Retinal pigment epithelial cell (primary cell): Measurements from ENCODE around the gene CELF2.

Source experiments
- DNase-seq: peaks from one replicate; pipeline ENCODE4 v3.0.0-alpha.2; 2010; ENCODE audit warnings: low read depth
- H3K4me3 ChIP-seq: 2 replicates; pipeline ENCODE4 v1.5.1; 2011; ENCODE audit warnings: mild to moderate bottlenecking, low read length, control low read depth, moderate library complexity
- TF ChIP-seq, protein P1 (sequence below): conservative IDR thresholded peaks from 2 replicates; pipeline ENCODE4 v1.5.1; 2011; ENCODE audit warnings: low read depth, low read length, control low read depth, inconsistent platforms

Gene CELF2

DNA sequence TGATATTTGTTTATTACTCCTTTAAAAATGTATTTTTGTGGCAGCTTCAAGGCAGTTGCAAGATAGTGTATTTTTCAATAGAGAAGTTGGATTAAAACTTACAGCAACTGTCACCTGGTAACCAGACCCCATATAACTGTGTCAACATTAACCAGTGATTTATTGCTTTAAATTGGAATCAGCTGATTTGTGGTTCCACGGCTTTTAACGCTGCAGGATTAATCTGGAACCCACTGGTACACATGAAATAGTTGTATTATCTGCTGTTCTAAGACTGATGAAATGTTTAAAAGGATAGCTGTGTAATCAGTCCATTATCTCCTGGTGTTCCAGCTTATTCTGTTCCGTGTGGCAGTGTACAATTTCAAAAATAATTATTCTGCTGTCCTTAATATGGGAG is 180.2 kb downstream of the CELF2 start:
- no peak for DNase-seq
- TF ChIP-seq, protein P1, sequence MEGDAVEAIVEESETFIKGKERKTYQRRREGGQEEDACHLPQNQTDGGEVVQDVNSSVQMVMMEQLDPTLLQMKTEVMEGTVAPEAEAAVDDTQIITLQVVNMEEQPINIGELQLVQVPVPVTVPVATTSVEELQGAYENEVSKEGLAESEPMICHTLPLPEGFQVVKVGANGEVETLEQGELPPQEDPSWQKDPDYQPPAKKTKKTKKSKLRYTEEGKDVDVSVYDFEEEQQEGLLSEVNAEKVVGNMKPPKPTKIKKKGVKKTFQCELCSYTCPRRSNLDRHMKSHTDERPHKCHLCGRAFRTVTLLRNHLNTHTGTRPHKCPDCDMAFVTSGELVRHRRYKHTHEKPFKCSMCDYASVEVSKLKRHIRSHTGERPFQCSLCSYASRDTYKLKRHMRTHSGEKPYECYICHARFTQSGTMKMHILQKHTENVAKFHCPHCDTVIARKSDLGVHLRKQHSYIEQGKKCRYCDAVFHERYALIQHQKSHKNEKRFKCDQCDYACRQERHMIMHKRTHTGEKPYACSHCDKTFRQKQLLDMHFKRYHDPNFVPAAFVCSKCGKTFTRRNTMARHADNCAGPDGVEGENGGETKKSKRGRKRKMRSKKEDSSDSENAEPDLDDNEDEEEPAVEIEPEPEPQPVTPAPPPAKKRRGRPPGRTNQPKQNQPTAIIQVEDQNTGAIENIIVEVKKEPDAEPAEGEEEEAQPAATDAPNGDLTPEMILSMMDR, result no peak
- no peak overlapping the region for H3K4me3 ChIP-seq

DNA sequence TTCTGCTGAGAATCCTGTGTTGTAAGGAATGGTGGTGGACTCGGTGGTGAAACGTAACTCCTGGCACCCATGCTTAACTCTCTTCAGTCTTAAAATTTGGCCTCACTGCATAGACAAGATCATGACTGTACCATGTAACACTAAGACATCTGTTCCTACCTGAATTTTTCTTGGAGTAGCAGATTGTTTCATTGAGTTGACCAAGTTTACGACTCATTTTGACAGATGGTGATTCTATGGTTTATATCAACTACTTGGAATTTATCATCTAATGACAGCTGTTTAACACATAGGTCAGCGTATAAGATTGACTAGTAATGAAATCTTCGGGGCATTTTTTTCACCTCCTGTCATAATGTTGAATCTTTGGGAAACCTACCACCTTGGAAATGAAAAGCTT is 184.2 kb downstream of the CELF2 start:
- H3K4me3 ChIP-seq, result no peak overlapping the region
- TF ChIP-seq, protein P1, result no peak
- no peak for DNase-seq

- TF ChIP-seq, protein P1, result no peak
- peak; percentile 81 for DNase-seq
- no peak overlapping the region for H3K4me3 ChIP-seq
Observed at GRCh38 chr10:11204351-11204942, 186.8 kb downstream of the CELF2 start.

GRCh38 chr10:11205030-11205772 is 187.5 kb downstream of the CELF2 start:
- TF ChIP-seq, protein P1, result no peak
- H3K4me3 ChIP-seq, result no peak overlapping the region
- peak; percentile 99 for DNase-seq

DNA sequence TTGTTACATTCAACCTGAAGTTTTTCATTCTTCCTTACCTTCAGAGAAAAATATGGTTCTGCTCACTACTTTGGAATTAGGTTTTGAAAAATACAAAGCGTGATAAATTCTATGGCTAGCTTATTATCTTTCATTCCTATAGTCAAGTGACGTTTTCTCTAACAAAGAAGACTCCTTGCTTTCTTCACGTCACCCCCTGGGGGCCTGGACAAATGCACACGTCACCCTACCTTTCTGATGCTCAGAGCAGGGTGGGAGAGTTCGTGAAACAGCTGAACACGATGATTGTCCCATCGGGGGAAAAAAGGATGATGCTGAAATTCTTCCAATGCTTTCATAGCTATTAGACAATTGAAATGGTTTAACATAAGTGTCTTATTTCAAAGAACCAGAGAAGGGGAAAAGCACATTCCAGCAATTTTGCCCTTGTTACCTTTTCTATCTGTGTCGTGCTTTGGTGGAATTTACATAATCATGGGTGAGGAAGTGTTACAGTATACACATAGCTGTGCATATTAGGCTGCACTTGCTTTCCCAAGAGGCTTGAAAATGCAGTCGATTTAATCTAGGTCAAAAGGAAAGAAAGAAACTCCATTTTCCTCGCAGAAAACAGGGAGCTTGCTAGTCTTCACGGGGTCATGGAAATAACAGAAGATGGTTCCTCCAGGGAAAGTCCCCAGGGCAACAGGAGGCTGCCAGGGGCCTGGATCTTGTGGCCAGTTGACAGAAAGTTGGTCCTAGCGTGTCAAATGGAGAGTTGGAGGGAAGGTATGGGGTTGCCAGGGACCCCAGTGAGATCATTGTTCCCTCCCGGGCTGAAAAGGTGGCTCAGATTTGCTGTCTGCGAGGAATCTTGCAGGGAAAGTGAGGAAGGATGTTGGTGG is 189.2 kb downstream of the CELF2 start:
- DNase-seq, result peak; percentile 36
- TF ChIP-seq, protein P1, result no peak
- no peak overlapping the region for H3K4me3 ChIP-seq

- TF ChIP-seq, protein P1, result no peak
- no peak for DNase-seq
- H3K4me3 ChIP-seq, result no peak overlapping the region
Observed at GRCh38 chr10:11207560-11207844, 189.8 kb downstream of the CELF2 start.

- no peak overlapping the region for H3K4me3 ChIP-seq
- TF ChIP-seq, protein P1, result no peak
- DNase-seq, result no peak
Observed at GRCh38 chr10:11208243-11208642, 190.6 kb downstream of the CELF2 start.
